ENCODE measurements around the gene DAPK3. TPM values are rescaled to one million over a fixed set of nuclear protein-coding genes. Genes with fewer than 3 reads are reported as not detected.
A peak's percentile ranks its signal among the peaks of the same experiment; 100 is the strongest.
"Not testable (repeated sequence)": the region's sequence is repeated elsewhere in the genome, so short reads cannot be mapped to it uniquely, and the experiment has no call there.

The DAPK3 gene
- 20.4 TPM for total RNA-seq

DNA sequence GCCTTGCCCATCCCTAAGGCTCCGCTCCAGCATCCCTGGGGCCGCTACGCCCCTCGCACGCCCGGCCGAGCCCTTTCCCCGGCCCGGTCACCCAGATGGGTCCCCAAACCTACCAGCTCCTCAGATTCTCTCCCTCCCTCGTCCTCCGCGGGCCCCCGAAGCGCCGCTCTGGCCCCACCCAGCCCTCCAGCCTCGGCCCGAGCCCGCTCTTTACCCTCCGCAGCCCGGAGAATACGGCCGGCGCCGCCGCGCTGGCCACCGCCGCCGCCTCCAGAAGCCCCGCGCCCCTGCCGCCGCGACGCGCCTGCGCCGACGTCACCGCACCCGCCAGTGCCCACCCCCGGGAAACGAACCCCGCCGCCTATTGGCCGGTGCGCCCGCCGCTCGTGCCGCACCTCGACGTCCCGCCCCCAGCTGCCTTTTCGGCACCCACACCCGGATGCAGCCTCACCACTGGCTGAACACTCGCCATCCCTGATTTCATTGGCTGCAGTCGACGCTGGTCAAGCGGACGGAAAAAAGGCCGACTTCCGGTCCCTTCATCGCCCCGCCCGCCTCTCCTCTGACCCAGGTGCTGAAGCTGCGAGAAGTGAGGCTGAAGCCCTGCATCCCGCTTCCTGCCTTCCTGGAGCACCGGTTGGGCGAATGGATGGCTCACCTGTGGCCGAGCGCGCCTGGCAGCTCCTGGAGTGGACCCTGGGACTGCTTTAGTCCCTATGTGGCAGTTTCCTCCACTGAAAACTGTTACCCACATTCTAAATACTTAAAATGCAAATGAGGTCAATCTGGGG, at the start of gene DAPK3:
DAPK3 (minus strand) TSS at position 292 of the 791 bp plus-strand sequence. CDS start 1,364 bp downstream, outside the sequence.
- DNase-seq (ENCODE audit: low spot score): peak; percentile 99
- peak; percentile 95 for ATAC-seq

DNA sequence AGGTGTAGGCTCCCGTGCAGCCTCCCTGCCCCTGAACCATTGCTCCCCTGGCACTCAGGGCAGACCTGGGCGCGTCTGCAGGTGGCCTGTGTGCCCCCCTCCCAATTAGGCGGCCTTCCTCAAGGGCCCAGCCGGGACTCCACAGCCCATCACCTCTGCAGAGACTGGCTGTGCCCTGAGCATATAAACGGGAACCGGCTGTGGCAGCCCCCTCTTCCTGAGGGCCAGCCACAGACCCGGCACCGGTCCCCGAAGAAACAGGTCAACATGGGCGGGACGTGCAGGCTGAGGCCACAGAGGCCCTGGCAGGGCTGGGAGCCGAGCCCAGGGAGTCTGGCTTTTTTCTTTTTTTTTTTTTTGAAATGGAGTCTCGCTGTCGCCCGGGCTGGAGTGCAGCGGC, 48.7 kb upstream of the DAPK3 start:
- ATAC-seq: no peak
- DNase-seq (ENCODE audit: low spot score): peak; percentile 42

GRCh38 chr19:4018775-4019504, 48.0 kb upstream of the DAPK3 start:
- no peak for DNase-seq (ENCODE audit: low spot score)

GRCh38 chr19:4018140-4018613, 47.3 kb upstream of the DAPK3 start:
- no peak for DNase-seq (ENCODE audit: low spot score)
- no peak for ATAC-seq

More at GRCh38 chr19:4018775-4019504, 48.0 kb upstream of the DAPK3 start:
- ATAC-seq: no peak

GRCh38 chr19:4016903-4017638, 46.2 kb upstream of the DAPK3 start:
- ATAC-seq (no peak), DNase-seq (ENCODE audit: low spot score) (peak; percentile 44)

DNA sequence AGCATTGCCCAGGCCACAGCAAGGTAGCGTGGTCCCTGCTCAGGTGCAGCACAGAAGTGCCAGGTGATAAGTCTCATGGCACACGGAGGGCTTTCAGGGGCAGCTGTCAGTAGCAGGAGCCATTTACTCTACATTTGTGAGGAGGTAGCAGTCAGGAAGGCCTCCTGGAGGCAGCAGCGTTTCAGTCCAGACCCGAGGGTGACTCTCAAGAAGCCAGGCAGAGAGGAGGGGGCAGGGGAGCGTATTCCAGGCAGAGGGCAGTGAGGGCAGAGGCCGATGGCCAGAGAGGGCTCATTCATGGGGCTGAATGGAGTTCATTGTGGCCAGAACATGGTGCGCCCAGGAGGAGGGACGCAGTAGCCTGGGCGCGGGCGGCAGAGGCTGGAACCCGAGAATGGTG, 45.6 kb upstream of the DAPK3 start:
- ATAC-seq: peak; percentile 47
- peak; percentile 49 for DNase-seq (ENCODE audit: low spot score)

- DNase-seq (ENCODE audit: low spot score) (peak; percentile 45), ATAC-seq (peak; percentile 10)
Observed at GRCh38 chr19:4015705-4016402, 45.0 kb upstream of the DAPK3 start.

GRCh38 chr19:4014541-4015491, 43.9 kb upstream of the DAPK3 start:
- ATAC-seq: no peak
- peak; percentile 44 for DNase-seq (ENCODE audit: low spot score)

DNA sequence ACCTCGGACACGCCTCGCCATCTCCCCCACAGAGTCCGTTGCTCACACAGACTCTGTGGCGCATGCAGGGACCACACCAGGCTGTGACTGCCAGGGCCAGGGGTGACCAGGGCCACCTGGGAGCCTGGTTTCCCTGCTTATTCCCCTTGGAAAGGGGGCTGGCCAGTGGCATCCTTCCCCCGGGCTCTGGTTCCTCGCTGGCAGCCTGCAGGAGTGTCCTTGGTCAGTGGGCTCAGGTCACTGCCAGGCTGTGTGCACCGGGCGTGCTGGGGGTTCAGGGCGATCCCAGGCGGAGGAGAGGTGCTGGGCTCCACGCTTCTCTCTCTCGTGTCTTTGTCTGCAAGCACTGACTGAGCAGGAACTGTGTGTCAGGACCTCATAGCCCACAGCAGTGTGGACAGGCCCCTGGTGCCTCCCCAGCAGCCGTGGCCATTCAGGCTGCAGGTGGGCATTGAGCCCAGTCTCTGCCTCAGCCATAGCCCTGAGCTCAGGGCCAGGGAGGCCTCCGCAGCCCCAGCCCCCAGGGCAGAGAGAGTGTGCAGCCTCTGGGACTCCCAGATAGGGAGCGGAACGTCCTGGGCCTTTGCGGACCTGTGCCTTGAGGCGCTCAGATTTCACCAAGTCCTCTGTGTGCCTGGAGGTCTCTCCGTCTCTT, 43.1 kb upstream of the DAPK3 start:
- ATAC-seq (no peak), DNase-seq (ENCODE audit: low spot score) (no peak)

- no peak for ATAC-seq
- DNase-seq (ENCODE audit: low spot score): peak; percentile 45
Observed at GRCh38 chr19:4012975-4013634, 42.2 kb upstream of the DAPK3 start.

GRCh38 chr19:4012092-4012974, 41.4 kb upstream of the DAPK3 start:
- ATAC-seq: peak; percentile 55

DNA sequence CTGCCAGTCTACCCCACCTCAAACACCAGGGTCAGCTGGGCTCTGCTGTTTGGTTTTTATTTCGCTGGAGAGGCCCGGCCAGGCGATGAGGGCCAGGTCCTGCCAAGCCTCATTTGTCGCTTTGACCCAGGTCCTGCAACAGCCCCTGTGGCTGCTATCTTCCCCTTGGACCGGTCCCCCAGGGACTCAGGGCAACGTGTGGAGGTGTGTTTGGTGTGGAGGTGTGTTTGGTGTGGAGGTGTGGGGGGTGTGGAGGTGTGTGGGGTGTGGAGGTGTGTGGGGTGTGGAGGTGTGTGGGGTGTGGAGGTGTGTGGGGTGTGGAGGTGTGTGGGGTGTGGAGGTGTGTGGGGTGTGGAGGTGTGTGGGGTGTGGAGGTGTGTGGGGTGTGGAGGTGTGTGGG, 40.5 kb upstream of the DAPK3 start:
- DNase-seq (ENCODE audit: low spot score): peak; percentile 44
- ATAC-seq: not testable (repeated sequence)

More at GRCh38 chr19:4012092-4012974, 41.4 kb upstream of the DAPK3 start:
- DNase-seq (ENCODE audit: low spot score): peak; percentile 68

DNA sequence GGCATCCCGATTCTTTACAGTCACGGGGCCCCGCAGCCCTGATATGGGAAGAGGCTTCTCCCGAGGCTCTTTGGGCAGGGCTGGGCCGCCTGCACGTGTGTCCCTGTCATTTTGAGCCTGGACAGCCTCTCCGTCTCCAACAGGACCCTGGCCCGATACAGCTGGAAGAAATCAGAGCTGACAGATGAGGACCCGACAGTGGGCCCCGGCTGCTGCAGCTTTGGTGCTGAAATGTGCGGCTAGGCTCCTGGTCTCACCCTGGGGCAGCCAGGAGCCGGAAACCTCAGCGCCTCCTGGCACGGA, 39.9 kb upstream of the DAPK3 start:
- no peak for DNase-seq (ENCODE audit: low spot score)
- no peak for ATAC-seq

GRCh38 chr19:4009990-4010807, 39.3 kb upstream of the DAPK3 start:
- ATAC-seq: no peak
- peak; percentile 44 for DNase-seq (ENCODE audit: low spot score)

DNA sequence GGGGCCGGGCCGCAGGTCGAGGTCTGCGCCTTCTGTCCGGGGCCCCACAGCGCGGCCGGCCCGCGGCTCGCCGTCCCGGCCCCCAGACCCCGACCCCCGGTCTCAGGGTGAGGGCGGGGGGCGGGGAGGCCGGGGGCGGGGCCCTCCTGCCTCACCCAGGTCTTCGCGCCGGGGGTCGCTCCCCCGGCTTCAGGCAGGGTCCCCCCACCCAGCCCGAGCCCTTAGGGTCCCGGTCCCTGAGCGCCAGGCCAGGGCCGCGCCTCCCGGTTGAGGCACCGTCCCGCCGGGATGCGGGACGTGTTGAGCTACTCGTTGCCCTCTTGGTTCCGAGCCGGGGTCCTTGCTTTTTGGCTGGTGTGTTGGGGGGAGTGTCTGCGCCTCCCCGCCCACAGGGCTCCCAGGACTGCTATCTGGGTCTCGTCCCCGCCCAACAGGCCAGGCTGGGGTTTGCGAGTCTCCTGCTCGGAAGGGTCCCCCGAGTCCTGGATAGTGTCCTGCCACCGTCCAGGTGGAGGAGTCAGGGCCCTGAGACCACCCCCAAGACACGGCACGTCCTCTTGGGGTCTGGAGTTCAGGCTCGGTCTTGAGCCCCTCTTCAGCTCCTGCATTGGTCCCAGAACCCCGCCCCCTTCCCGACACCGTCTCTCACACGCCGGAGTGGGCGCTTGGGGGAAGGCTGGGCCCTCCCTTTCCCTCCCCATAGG, 37.1 kb upstream of the DAPK3 start:
- DNase-seq (ENCODE audit: low spot score): peak; percentile 57
- peak; percentile 1 for ATAC-seq
